Measurements from ENCODE around the gene SLFNL1.

- TF ChIP-seq, protein P1, sequence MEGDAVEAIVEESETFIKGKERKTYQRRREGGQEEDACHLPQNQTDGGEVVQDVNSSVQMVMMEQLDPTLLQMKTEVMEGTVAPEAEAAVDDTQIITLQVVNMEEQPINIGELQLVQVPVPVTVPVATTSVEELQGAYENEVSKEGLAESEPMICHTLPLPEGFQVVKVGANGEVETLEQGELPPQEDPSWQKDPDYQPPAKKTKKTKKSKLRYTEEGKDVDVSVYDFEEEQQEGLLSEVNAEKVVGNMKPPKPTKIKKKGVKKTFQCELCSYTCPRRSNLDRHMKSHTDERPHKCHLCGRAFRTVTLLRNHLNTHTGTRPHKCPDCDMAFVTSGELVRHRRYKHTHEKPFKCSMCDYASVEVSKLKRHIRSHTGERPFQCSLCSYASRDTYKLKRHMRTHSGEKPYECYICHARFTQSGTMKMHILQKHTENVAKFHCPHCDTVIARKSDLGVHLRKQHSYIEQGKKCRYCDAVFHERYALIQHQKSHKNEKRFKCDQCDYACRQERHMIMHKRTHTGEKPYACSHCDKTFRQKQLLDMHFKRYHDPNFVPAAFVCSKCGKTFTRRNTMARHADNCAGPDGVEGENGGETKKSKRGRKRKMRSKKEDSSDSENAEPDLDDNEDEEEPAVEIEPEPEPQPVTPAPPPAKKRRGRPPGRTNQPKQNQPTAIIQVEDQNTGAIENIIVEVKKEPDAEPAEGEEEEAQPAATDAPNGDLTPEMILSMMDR (IDR thresholded peaks at IDR 0.05; ENCODE audit: low read length) = no peak
- TF ChIP-seq EZH2phosphoT487 (IDR thresholded peaks at IDR 0.05; ENCODE audit: low read length) = no peak
These were observed 18.3 kb downstream of the SLFNL1 start for GRCh38 chr1:41003127-41003639.
